ENCODE data around the gene SF3B2.
"Not testable (repeated sequence)": the region's sequence is repeated elsewhere in the genome, so short reads cannot be mapped to it uniquely, and the experiment has no call there.

The SF3B2 gene

GRCh38 chr11:66017321-66017720, 34.8 kb upstream of the SF3B2 start:
- DNase-seq (ENCODE audit: low spot score): no peak

DNA sequence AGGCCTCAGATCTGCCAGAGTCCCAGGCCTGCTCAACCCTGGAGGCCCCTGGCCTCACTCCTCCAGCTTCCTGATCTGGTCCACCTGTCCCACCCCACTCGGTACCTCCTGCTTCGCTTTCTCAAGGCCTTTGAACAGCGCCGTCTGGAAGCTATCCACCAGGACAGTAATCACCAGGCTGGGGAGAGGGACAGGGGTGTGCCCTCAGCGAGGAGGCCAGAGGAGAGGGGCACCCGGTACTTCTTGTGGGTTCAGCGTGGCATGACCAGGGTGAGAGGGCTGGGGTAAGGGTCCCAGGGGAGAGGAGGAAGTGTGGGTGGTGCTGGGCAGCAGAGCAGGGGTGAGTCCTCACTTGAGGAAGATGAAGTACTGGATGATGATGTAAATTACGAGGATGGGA, 32.0 kb upstream of the SF3B2 start:
- no peak for DNase-seq (ENCODE audit: low spot score)

DNA sequence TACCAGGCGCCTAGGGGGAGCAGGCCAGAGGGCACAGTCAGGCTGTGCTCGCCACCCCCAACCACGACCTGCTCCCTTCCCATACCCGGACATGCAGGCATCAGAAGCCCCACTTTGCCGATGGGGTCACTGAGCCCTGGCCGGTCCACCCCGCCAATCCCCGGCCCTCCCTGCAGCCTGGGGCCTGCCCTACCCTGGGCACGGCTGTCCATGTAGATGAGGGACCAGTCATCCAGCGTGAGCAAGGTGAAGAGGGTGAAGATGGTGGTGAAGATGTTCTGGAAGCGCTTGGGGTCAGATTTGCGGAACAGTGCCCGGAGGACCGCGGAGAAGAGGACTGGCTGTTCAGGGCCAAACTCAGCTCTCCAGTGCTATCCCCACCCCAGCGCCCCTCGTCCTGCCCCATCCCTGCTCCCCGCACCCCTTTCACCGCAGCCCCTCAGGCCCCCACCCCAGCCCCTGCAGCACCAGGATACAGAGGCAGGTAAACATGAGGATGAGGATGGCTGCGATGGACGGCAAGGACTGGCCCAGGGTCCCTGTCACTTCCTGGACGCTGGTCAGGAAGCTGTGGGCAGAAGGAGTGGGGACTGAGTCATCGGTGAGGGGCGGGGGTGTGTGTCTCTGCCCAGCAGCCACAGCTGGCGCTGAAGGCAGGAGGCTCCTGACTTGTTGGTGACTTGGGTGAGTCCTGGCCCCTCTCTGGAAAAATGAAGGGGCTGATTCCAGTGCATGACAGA, 31.4 kb upstream of the SF3B2 start:
- DNase-seq (ENCODE audit: low spot score): peak; percentile 85

- DNase-seq (ENCODE audit: low spot score): peak; percentile 72
Observed at GRCh38 chr11:66022401-66023185, 29.6 kb upstream of the SF3B2 start.

DNA sequence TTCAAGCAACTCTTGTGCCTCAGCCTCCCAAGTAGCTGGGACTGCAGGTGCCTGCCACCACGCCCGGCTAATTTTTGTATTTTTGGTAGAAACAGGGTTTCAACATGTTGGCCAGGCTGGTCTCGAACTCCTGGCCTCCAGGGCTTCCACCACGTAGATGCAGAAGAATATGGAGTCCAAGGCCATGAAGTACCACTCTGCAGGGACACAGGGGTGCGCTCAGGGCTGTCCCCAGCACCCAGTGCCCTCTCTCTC, 29.1 kb upstream of the SF3B2 start:
- DNase-seq (ENCODE audit: low spot score): not testable (repeated sequence)

GRCh38 chr11:66026017-66026529, 26.1 kb upstream of the SF3B2 start, which contains the start of gene CATSPER1:
TSS of gene CATSPER1 (minus strand) at chr11:66026479. CDS start at chr11:66026379, 100 bp downstream.
- DNase-seq (ENCODE audit: low spot score): no peak

GRCh38 chr11:66032957-66033735, 19.0 kb upstream of the SF3B2 start:
- no peak for DNase-seq (ENCODE audit: low spot score)

GRCh38 chr11:66035653-66036333, 16.4 kb upstream of the SF3B2 start:
- DNase-seq (ENCODE audit: low spot score): no peak

DNA sequence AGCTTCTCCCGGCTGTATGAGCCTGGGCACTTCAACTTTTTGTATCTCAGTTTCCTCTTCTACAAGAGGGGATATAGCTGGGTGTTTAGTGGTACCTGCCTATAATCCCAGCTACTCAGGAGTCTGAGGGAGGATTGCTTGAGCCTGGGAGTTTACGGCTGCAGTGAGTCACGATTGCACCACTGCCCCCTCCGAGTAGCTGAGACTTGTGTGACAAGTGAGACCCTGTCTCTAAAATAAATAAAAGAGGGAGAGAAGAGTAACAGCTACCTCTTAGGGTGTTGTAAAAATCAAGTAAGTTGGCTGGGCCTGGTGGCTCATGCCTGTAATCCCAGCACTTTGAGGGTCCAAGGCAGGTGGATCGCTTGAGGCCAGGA, 15.8 kb upstream of the SF3B2 start:
- no peak for DNase-seq (ENCODE audit: low spot score)

DNA sequence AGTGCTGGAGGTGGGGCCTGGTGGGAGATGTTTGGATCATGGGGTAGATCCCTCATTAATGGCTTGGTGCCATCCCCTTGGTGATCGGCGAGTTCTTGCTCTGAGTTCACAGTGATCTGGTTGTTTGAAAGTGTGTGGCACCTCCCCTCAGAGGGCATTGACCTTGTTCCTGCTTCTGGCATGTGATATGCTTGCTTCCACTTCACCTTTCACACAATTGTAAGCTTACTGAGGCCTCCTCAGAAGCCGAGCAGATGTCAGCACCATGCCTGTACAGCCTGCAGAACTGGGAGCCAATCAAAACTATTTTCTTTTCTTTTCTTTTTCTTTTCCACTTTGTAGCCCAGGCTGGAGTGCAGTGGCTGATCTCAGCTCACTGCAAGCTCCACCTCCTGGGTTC, 14.8 kb upstream of the SF3B2 start:
- no peak for DNase-seq (ENCODE audit: low spot score)

- no peak for DNase-seq (ENCODE audit: low spot score)
Observed at GRCh38 chr11:66039765-66040164, 12.4 kb upstream of the SF3B2 start.

DNA sequence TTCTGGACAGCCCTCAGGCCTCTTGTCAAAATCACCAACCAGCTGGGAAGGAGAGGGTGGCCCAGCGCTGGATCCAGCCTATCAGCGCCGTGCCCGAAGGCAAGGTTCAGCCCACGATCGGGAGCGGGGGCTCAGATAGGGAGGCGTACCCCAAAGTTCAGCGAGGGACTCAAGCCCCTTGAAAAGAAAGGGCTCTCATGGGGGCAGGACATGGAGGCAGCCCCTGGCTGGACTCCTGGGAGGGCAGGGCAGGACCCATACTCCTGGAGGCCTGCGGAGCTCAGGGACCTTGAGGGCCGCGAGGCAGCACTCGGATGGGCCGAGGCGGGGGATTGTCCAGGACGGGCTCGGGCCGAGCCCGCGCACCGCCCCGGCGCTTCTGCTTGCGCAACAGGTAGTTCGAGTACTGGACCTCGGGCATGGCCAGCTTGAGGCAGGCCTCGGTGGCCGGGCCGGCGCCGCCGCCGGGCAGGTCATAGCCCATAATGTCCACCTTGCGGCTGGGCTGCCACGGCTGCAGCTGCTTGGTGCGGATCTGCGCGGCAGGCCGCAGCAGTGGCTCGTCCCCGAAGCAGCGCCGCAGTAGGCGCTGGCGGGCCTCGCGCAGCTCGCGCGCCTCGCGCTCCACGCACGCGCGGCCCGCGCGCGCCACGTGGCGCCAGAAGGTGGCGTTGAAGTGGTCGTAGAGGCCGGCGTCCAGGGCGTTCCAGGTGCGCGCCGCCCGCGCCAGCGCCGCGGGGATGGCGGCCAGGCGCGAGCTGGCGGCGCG, 9.8 kb upstream of the SF3B2 start:
- no peak for DNase-seq (ENCODE audit: low spot score)

DNA sequence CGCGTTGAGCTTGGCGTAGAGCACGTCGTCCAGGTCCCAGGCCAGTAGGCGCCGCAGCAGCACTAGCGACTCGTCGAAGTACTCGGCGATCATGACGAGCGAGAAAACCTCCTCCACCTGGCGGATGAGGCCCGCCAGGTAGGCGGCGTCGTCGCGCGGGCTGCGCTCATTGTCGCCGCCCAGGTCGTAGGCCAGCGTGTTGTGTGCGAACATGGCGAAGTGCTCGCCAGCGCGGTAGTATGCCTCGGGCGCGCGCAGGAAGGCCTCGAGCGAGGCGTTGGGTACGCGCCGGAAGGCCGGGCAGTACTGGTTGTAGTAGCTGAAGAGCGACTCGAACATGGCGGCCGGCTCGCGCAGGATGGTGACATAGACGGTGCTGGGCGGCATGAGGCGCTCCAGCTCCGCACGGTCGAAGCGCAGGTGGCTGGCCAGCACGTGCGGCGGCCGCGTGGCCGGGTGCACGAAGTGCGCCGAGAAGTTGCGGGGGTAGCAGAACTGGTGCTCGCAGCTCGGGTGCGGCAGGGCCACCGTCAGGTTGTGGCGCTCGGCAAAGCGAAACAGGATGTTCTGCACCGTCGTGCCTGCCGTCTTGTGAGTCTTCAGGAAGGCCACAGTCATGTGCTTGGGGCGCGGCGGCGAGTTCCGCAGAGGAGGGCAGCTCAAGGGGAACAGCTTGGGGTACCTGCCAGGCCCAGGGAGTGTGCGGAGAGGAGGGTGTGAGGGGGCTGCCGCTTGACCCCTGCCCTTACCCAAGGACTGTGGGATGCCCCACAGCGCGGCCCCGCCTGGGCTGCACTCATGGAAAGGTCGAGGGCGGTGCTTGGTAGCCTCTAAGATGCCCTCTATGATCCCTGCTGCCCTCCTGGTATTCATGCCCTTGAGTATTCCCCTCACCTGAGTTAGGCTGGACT, 8.9 kb upstream of the SF3B2 start:
- no peak for DNase-seq (ENCODE audit: low spot score)

- DNase-seq (ENCODE audit: low spot score): no peak
Observed at GRCh38 chr11:66044757-66045156, 7.4 kb upstream of the SF3B2 start.

GRCh38 chr11:66045177-66045639, 7.0 kb upstream of the SF3B2 start:
- DNase-seq (ENCODE audit: low spot score): peak; percentile 70

DNA sequence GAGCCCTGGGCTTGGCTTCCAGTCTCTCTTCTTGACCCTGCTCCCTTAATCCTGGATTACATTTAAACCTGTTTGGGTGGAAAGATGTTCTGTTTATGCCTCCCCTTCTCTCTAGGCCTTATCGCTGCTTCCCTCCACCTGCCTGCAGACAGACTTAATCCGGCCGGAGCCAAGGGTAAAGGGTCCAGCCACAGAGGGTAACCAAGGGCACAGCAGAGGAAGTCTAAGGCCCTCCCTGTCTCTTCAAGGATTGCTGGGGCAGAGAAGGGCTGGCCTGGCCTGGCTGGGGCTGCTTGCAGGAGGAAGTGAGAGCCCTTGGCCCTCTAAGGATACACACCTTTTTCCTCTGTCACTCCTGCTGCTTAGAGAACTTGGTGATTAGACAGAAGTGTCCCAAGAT, 5.3 kb upstream of the SF3B2 start:
- DNase-seq (ENCODE audit: low spot score): no peak

- DNase-seq (ENCODE audit: low spot score): peak; percentile 84
Observed at GRCh38 chr11:66047541-66048365, 4.4 kb upstream of the SF3B2 start.

DNA sequence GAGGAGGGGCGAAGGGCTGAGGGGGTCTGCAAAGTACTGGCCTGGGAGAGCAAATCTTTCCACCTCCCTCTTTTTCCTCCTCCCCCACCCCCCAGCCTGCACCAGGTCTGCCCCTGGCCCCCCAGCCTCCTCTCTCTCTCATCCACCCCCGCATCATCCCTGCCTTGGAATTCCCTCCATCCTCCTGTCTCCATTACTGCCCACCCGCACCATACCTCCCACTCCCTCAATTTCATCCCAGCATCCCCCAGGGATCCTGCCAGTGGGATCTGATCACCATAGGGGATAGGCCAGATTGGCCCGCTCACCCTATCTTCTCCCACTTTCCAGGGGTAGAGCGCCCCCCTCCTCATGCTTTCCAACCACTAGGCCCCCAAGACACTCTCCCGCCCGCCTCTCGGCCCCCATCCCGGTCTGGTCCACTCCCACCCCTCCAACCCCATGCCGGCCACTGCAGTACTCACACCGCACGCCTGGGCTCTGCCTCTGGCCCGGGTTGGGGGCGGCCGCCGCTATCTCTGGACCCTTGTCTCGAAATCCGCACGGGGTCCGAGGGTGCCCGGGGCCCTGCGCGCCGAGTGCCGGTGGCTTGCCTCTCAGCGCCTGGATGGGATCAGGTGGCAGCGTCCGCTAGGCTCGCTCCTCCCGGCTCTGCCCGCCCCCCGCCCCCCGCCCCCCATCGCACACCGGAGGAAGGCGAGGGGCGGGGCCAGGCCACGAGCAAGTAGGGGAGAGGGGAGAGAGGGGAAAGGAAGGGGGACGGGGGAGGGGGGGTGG, 3.4 kb upstream of the SF3B2 start, which contains the start of gene GAL3ST3:
Gene GAL3ST3 (minus strand): TSS at position 615 of the 777 bp plus-strand sequence. CDS start 3,746 bp downstream, outside the sequence.
- no peak for DNase-seq (ENCODE audit: low spot score)
